ENCODE results near the gene SPRED2.

DNA sequence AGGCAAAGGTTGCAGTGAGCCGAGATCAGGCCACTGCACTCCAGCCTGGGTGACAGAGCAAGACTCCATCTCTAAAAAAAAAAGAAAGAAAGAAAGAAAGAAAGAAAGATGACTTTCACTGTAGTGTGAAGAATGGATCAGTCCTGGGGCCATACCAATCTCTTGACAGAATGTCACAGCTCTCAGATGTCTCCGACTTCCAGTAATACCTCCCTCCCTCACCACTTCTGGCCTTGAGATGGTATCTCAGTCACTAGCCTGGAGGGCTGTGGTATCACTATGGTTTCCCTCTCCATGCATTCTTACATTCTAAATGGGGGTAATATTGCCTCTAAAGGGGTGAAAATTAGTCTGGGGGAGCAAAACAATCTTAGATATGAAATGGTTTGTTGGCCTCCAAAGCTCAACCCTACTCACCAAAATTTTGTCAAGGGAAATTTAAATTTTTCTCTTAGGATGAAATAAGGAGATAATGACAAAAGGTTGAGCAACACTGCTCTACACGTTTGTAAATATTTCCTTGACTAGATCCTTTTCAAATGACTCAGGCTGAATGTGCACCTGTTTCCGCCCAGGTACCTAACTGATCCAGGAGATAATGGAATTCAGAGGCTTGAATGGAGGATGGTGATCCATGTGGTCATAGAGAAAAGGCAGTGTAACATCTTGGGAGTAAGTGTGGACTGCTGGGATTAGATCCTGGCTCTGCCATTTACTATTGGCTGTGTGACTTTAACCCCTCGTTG lies 19.9 kb upstream of the SPRED2 start:
- TF ChIP-seq CTCF (IDR thresholded peaks at IDR 0.05) (no peak), POLR2A (IDR thresholded peaks at IDR 0.05) (no peak)

Measured in testis (tissue), 2 donors.